Measurements from ENCODE around the gene PAK5. TPM values are rescaled to one million over a fixed set of nuclear protein-coding genes. Genes with fewer than 3 reads are reported as not detected.

Gene PAK5
- total RNA-seq, 2 donors from 2014 or later: not detected

GRCh38 chr20:9577397-9577796 lies 261.5 kb downstream of the PAK5 start:
- no peaks in the 10 kb centered on the region for H3K9me3 Mint-ChIP-seq

GRCh38 chr20:9576695-9577094 lies 262.2 kb downstream of the PAK5 start:
- no peaks in the 10 kb centered on the region for H3K9me3 Mint-ChIP-seq
- no peaks in the 10 kb centered on the region for H3K36me3 Mint-ChIP-seq (ENCODE audit: low read depth)
- H3K27me3 Mint-ChIP-seq: peaks cover 12% of the 10 kb centered on the region
- no peak overlapping the region for H3K27ac Mint-ChIP-seq
- ATAC-seq (replicated peaks): no peak
- H3K4me3 Mint-ChIP-seq: no peak overlapping the region
- no peaks in the 10 kb centered on the region for H3K4me1 Mint-ChIP-seq

More at GRCh38 chr20:9577397-9577796, 261.5 kb downstream of the PAK5 start:
- no peaks in the 10 kb centered on the region for H3K4me1 Mint-ChIP-seq
- no peaks in the 10 kb centered on the region for H3K36me3 Mint-ChIP-seq (ENCODE audit: low read depth)
- no peak for ATAC-seq (replicated peaks)
- H3K27ac Mint-ChIP-seq: no peak overlapping the region
- peaks cover 12% of the 10 kb centered on the region for H3K27me3 Mint-ChIP-seq
- no peak overlapping the region for H3K4me3 Mint-ChIP-seq

GRCh38 chr20:9575836-9576235 lies 263.0 kb downstream of the PAK5 start:
- H3K9me3 Mint-ChIP-seq: no peaks in the 10 kb centered on the region
- H3K27ac Mint-ChIP-seq: no peak overlapping the region
- no peaks in the 10 kb centered on the region for H3K4me1 Mint-ChIP-seq
- no peak overlapping the region for H3K4me3 Mint-ChIP-seq
- ATAC-seq (replicated peaks): no peak
- H3K27me3 Mint-ChIP-seq: peaks cover 12% of the 10 kb centered on the region
- no peaks in the 10 kb centered on the region for H3K36me3 Mint-ChIP-seq (ENCODE audit: low read depth)

- ATAC-seq (replicated peaks): no peak
- Mint-ChIP-seq H3K9me3 (no peaks in the 10 kb centered on the region), H3K4me3 (no peak overlapping the region), H3K27me3 (peaks cover 12% of the 10 kb centered on the region), H3K4me1 (no peaks in the 10 kb centered on the region), H3K27ac (no peak overlapping the region), H3K36me3 (ENCODE audit: low read depth) (no peaks in the 10 kb centered on the region)
Measured at GRCh38 chr20:9574776-9575175, 264.1 kb downstream of the PAK5 start.

- Mint-ChIP-seq H3K4me1 (no peaks in the 10 kb centered on the region), H3K27ac (no peak overlapping the region), H3K4me3 (no peak overlapping the region), H3K36me3 (ENCODE audit: low read depth) (no peaks in the 10 kb centered on the region), H3K9me3 (no peaks in the 10 kb centered on the region), H3K27me3 (peaks cover 12% of the 10 kb centered on the region)
- no peak for ATAC-seq (replicated peaks)
Measured at GRCh38 chr20:9574181-9574580, 264.7 kb downstream of the PAK5 start.

- Mint-ChIP-seq H3K27me3 (peaks cover 12% of the 10 kb centered on the region), H3K36me3 (ENCODE audit: low read depth) (no peaks in the 10 kb centered on the region), H3K9me3 (no peaks in the 10 kb centered on the region), H3K27ac (no peak overlapping the region), H3K4me1 (no peaks in the 10 kb centered on the region), H3K4me3 (no peak overlapping the region)
- no peak for ATAC-seq (replicated peaks)
Measured at GRCh38 chr20:9573335-9574151, 265.3 kb downstream of the PAK5 start.

- no peak for ATAC-seq (replicated peaks)
- H3K36me3 Mint-ChIP-seq (ENCODE audit: low read depth): no peaks in the 10 kb centered on the region
- H3K9me3 Mint-ChIP-seq: no peaks in the 10 kb centered on the region
- peaks cover 12% of the 10 kb centered on the region for H3K27me3 Mint-ChIP-seq
- no peaks in the 10 kb centered on the region for H3K4me1 Mint-ChIP-seq
- H3K27ac Mint-ChIP-seq: no peak overlapping the region
- no peak overlapping the region for H3K4me3 Mint-ChIP-seq
Measured at GRCh38 chr20:9572670-9573069, 266.2 kb downstream of the PAK5 start.

- no peak overlapping the region for H3K4me3 Mint-ChIP-seq
- no peak overlapping the region for H3K27ac Mint-ChIP-seq
- ATAC-seq (replicated peaks): no peak
- H3K36me3 Mint-ChIP-seq (ENCODE audit: low read depth): no peaks in the 10 kb centered on the region
- H3K27me3 Mint-ChIP-seq: peaks cover 12% of the 10 kb centered on the region
- no peaks in the 10 kb centered on the region for H3K4me1 Mint-ChIP-seq
- H3K9me3 Mint-ChIP-seq: no peaks in the 10 kb centered on the region
Measured at GRCh38 chr20:9571783-9572182, 267.1 kb downstream of the PAK5 start.

- peaks cover 18% of the 10 kb centered on the region for H3K27me3 Mint-ChIP-seq
Measured at GRCh38 chr20:9570612-9571011, 268.3 kb downstream of the PAK5 start.

GRCh38 chr20:9566977-9567376 lies 271.9 kb downstream of the PAK5 start:
- H3K4me1 Mint-ChIP-seq: no peaks in the 10 kb centered on the region
- no peaks in the 10 kb centered on the region for H3K36me3 Mint-ChIP-seq (ENCODE audit: low read depth)
- no peaks in the 10 kb centered on the region for H3K9me3 Mint-ChIP-seq
- no peak overlapping the region for H3K4me3 Mint-ChIP-seq
- H3K27me3 Mint-ChIP-seq: peaks cover 6% of the 10 kb centered on the region
- ATAC-seq (replicated peaks): no peak
- no peak overlapping the region for H3K27ac Mint-ChIP-seq

More at GRCh38 chr20:9570612-9571011, 268.3 kb downstream of the PAK5 start:
- Mint-ChIP-seq H3K27ac (no peak overlapping the region), H3K9me3 (no peaks in the 10 kb centered on the region), H3K36me3 (ENCODE audit: low read depth) (no peaks in the 10 kb centered on the region), H3K4me1 (no peaks in the 10 kb centered on the region), H3K4me3 (no peak overlapping the region)
- ATAC-seq (replicated peaks): no peak

GRCh38 chr20:9565910-9566550 lies 272.8 kb downstream of the PAK5 start:
- no peaks in the 10 kb centered on the region for H3K36me3 Mint-ChIP-seq (ENCODE audit: low read depth)
- no peaks in the 10 kb centered on the region for H3K9me3 Mint-ChIP-seq
- no peaks in the 10 kb centered on the region for H3K4me1 Mint-ChIP-seq
- no peak overlapping the region for H3K27ac Mint-ChIP-seq
- H3K27me3 Mint-ChIP-seq: peaks cover 6% of the 10 kb centered on the region
- H3K4me3 Mint-ChIP-seq: no peak overlapping the region
- no peak for ATAC-seq (replicated peaks)

GRCh38 chr20:9557411-9557810 lies 281.5 kb downstream of the PAK5 start:
- Mint-ChIP-seq H3K36me3 (ENCODE audit: low read depth) (no peaks in the 10 kb centered on the region), H3K4me3 (no peak overlapping the region), H3K4me1 (no peaks in the 10 kb centered on the region), H3K9me3 (peaks cover 3% of the 10 kb centered on the region), H3K27me3 (no peaks in the 10 kb centered on the region), H3K27ac (no peak overlapping the region)
- no peak for ATAC-seq (replicated peaks)

GRCh38 chr20:9555781-9556180 lies 283.1 kb downstream of the PAK5 start:
- no peaks in the 10 kb centered on the region for H3K4me1 Mint-ChIP-seq
- H3K36me3 Mint-ChIP-seq (ENCODE audit: low read depth): no peaks in the 10 kb centered on the region
- H3K4me3 Mint-ChIP-seq: no peak overlapping the region
- ATAC-seq (replicated peaks): peak; percentile 39
- H3K27me3 Mint-ChIP-seq: no peaks in the 10 kb centered on the region
- H3K9me3 Mint-ChIP-seq: peaks cover 3% of the 10 kb centered on the region
- no peak overlapping the region for H3K27ac Mint-ChIP-seq

- Mint-ChIP-seq H3K4me3 (no peak overlapping the region), H3K9me3 (peaks cover under 1% of the 10 kb centered on the region), H3K27me3 (no peaks in the 10 kb centered on the region), H3K4me1 (no peaks in the 10 kb centered on the region), H3K27ac (no peak overlapping the region), H3K36me3 (ENCODE audit: low read depth) (no peaks in the 10 kb centered on the region)
- no peak for ATAC-seq (replicated peaks)
Measured at GRCh38 chr20:9551808-9552550, 286.9 kb downstream of the PAK5 start.

- peaks cover 4% of the 10 kb centered on the region for H3K27me3 Mint-ChIP-seq
- H3K9me3 Mint-ChIP-seq: no peaks in the 10 kb centered on the region
- no peak overlapping the region for H3K27ac Mint-ChIP-seq
- no peak overlapping the region for H3K4me3 Mint-ChIP-seq
- no peaks in the 10 kb centered on the region for H3K4me1 Mint-ChIP-seq
- no peaks in the 10 kb centered on the region for H3K36me3 Mint-ChIP-seq (ENCODE audit: low read depth)
- no peak for ATAC-seq (replicated peaks)
Measured at GRCh38 chr20:9550871-9551270, 288.0 kb downstream of the PAK5 start.
